Osteocyte (in vitro differentiated cells): ENCODE results near the gene SKIDA1. TPM values are rescaled to one million over a fixed set of nuclear protein-coding genes. Genes with fewer than 3 reads are reported as not detected.

ENCODE experiments used
- DNase-seq: peaks from one replicate; pipeline ENCODE4 v3.0.0; 2021; ENCODE audit warnings: mixed read lengths; ENCODE audit not compliant: unreplicated experiment; ENCODE audit errors: extremely low spot score
- H3K27ac Mint-ChIP-seq: one replicate; pipeline ENCODE4 v1.8.0; 2021; ENCODE audit warnings: mild to moderate bottlenecking, mixed read lengths; ENCODE audit not compliant: unreplicated experiment
- H3K27me3 Mint-ChIP-seq: one replicate; pipeline ENCODE4 v1.8.0; 2021; ENCODE audit warnings: mixed read lengths; ENCODE audit not compliant: unreplicated experiment
- H3K36me3 Mint-ChIP-seq: one replicate; pipeline ENCODE4 v1.8.0; 2021; ENCODE audit warnings: mixed read lengths; ENCODE audit not compliant: unreplicated experiment
- H3K4me1 Mint-ChIP-seq: one replicate; pipeline ENCODE4 v1.8.0; 2021; ENCODE audit warnings: mixed read lengths; ENCODE audit not compliant: unreplicated experiment
- H3K4me3 Mint-ChIP-seq: one replicate; pipeline ENCODE4 v1.8.0; 2021; ENCODE audit warnings: mild to moderate bottlenecking, moderate library complexity, mixed read lengths; ENCODE audit not compliant: unreplicated experiment
- H3K9me3 Mint-ChIP-seq: one replicate; pipeline ENCODE4 v1.8.0; 2021; ENCODE audit warnings: mixed read lengths; ENCODE audit not compliant: unreplicated experiment
- CTCF ChIP-seq: fragments of 200-600 bp; sonication (generic); IDR thresholded peaks from 2 replicates; pipeline ENCODE4 v1.5.0; 2021; ENCODE audit warnings: antibody characterized with exemption, mild to moderate bottlenecking, moderate library complexity
- total RNA-seq: library from RNA; stranded (reverse); gene quantifications from 2 replicates; pipeline ENCODE4 v1.2.1, GENCODE V29; 2021

SKIDA1 gene
- total RNA-seq, 1 donor from 2014 or later = 4.9 TPM

GRCh38 chr10:21506351-21506750 is 19.1 kb downstream of the SKIDA1 start:
- TF ChIP-seq CTCF = no peak
- H3K9me3 Mint-ChIP-seq = no peaks in the 10 kb centered on the region
- no peak overlapping the region for H3K27ac Mint-ChIP-seq
- peaks cover 26% of the 10 kb centered on the region for H3K4me1 Mint-ChIP-seq
- H3K36me3 Mint-ChIP-seq = no peaks in the 10 kb centered on the region
- DNase-seq = peak; percentile 10
- H3K4me3 Mint-ChIP-seq = no peak overlapping the region
- H3K27me3 Mint-ChIP-seq = no peaks in the 10 kb centered on the region

- peaks cover 24% of the 10 kb centered on the region for H3K4me1 Mint-ChIP-seq
Observed at GRCh38 chr10:21505711-21506278, 19.7 kb downstream of the SKIDA1 start.

GRCh38 chr10:21503542-21503941 is 21.9 kb downstream of the SKIDA1 start:
- Mint-ChIP-seq H3K4me3 (no peak overlapping the region), H3K27me3 (peaks cover 5% of the 10 kb centered on the region), H3K27ac (no peak overlapping the region), H3K4me1 (peaks cover 14% of the 10 kb centered on the region), H3K9me3 (no peaks in the 10 kb centered on the region), H3K36me3 (no peaks in the 10 kb centered on the region)
- TF ChIP-seq CTCF = no peak
- no peak for DNase-seq

More at GRCh38 chr10:21505711-21506278, 19.7 kb downstream of the SKIDA1 start:
- no peak overlapping the region for H3K27ac Mint-ChIP-seq
- no peak for TF ChIP-seq CTCF
- H3K36me3 Mint-ChIP-seq = no peaks in the 10 kb centered on the region
- H3K4me3 Mint-ChIP-seq = no peak overlapping the region
- H3K9me3 Mint-ChIP-seq = no peaks in the 10 kb centered on the region
- DNase-seq = peak; percentile 42
- H3K27me3 Mint-ChIP-seq = no peaks in the 10 kb centered on the region

GRCh38 chr10:21502348-21502740 is 23.1 kb downstream of the SKIDA1 start:
- H3K4me1 Mint-ChIP-seq = peaks cover 20% of the 10 kb centered on the region
- H3K9me3 Mint-ChIP-seq = no peaks in the 10 kb centered on the region

More at GRCh38 chr10:21502348-21502740, 23.1 kb downstream of the SKIDA1 start:
- no peak for TF ChIP-seq CTCF
- Mint-ChIP-seq H3K27ac (no peak overlapping the region), H3K27me3 (peaks cover 5% of the 10 kb centered on the region), H3K36me3 (no peaks in the 10 kb centered on the region), H3K4me3 (no peak overlapping the region)
- DNase-seq = peak; percentile 36
